GM19467 (cell line): ENCODE measurements around the gene HOXB9.

Experiments used
- ATAC-seq: cut with Tn5 transposase; IDR thresholded peaks from one replicate; pipeline ENCODE4 v1.9.1; 2021; ENCODE audit warnings: mild to moderate bottlenecking, moderate library complexity; ENCODE audit not compliant: unreplicated experiment

The HOXB9 gene

DNA sequence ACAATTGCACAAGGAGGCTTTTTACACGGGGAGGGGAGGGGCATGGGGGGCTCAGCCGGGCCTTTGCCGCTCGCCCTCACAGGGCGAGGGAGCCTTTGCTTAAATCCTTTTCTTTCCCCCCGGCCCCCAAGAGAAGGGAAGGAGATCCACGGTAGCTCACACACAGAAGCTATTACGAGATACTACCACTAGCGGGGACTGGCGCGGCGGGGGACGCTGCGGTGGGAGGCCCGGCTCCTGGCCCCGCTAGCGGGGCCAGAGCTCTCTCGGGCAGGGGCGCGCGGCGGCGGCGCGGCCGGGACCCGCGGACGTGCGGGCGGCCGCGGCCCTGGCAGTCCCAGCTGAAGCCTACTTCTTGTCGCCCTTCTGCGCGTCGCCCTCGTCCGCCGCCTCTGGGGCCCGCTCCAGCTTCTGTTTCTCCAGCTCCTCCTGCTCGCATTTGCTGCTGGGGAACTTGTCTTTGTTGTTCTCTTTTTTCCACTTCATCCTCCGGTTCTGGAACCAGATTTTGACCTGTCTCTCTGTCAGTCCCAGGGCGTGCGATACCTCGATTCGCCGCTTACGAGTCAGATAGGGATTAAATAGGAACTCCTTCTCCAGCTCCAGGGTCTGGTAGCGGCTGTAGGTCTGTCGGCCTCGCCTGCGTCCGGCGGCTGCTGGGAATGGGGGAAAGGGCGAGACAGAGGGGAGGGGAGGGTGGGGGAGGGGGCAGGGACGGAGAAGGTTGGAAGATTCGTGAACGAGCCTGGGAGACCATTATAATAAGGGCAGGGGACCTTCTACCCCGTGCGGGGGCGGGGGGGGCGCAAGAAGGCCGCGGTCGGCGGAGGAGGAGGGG, 13.1 kb downstream of the HOXB9 start:
- no peak for ATAC-seq

DNA sequence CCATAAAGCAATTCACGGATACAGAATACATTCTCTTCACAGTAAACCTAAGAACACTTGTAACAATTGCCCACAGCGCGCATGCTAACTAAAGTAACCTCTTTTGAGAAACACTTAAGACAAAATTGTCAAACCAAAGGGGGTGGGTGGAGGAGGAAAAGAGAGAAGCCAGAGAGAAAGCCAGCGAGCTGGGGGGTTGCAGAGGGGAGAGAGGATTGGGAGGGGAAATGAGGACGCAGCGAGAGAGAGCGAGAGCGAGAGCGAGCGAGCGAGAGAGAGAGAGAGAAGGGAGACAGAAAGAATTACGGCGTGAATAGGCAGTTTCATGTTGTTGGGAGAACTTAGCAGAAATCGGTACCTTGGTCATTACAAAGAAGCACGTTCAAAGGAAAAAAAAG, 13.7 kb downstream of the HOXB9 start:
- no peak for ATAC-seq

DNA sequence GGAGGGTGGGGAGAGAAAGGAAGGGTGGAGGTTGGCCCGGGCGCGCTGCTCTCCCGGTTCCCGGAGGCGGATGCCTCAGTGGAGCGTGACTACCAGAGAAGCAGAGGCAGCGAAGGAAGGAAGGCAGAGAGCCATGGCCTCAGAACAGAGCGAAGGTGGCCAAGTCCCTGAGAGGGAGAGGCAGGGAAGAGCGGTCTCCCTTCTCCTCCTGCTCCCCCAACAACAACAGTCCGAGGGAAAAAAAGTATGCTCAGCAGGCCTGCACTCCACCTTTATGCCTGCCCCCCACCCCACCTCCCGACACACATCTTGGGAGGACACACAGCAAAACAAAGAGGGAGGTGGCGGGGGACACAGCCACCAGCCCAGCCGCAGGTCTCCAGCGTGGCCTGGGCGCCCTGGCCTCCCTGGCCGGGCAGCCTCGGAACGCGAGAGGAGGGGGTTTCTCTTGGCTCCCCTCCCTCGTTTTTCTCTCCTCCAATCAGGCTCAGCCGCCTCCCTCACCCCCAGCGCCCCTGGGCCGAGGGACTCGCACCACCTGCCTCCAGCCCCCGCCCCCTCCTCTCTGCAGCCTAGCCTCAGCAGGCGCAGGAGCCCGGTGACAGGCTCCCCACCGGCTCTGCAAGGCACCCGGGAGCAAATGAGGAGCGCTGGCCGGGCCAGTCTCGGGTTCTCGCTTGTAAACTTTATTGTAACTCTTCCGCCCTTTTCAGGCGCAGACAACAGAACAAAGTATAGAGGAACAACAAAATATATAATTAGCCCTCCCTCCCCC, 14.3 kb downstream of the HOXB9 start:
- ATAC-seq, result no peak

DNA sequence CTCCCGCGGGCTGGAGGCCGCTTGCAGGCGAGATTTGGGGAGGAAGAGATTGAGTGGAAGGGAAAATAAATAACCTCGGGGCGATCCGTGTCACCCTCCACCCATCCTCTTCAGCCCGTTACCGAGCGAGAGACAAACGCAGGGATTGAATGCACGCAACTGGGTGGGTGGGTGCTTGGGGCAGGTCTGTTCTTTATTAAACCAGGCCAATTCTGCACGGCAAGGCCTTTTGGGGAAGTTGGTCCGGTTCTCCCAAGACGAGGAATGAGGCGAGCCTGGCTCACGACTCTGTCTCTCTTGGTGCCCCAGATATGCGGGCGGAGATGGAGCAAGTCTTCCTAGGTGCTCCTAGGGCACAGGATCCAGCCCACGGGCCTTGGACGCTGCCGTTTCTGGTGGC, 14.9 kb downstream of the HOXB9 start:
- no peak for ATAC-seq

DNA sequence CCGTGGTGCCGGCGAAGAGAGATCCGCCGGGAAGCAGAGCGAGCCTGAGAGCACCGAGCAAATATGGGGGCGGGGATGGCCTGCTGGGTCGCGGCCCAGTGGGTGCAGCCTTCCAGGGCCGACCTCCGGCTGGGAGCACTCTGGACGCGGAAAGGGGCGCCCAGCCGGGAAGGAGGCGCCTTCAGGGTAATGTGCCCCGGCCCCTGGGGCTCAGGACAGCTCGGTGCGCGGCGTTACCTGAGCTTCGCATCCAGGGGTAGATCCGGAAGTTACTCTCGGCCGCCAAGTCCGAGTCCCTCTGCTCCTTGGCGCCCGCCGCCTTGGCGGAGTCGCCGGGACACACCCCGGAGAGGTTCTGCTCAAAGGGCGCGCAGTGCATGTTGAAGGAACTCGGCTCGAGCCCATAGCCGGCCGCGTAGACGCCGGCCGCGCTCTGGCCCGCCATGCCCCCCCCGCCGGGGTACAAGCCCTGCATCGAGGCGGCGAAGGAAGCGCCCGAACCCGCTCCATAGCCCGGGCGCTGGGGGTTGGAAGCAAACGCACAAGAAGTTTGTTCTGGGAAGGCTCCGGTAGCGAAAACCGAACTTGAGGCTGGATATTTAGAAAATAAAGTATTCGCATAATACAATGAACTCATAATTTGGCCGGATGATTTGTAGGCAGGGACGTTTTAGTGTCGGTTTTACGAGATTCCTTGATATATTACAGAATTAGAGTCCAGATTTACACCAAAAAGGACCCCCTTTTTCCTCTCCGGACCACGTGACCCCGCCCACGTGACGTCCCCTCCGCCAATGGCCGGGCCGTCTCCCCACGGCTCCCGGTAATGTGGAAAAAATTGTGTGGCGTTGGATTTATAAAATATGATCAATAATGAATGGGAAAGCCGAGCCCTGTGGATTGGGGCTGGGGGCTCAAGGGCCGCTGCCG, 15.6 kb downstream of the HOXB9 start, which contains the start of gene HOXB7:
TSS of gene HOXB7 (minus strand) at position 736 of the 930 bp plus-strand sequence. CDS start at position 637, 99 bp downstream.
- no peak for ATAC-seq

DNA sequence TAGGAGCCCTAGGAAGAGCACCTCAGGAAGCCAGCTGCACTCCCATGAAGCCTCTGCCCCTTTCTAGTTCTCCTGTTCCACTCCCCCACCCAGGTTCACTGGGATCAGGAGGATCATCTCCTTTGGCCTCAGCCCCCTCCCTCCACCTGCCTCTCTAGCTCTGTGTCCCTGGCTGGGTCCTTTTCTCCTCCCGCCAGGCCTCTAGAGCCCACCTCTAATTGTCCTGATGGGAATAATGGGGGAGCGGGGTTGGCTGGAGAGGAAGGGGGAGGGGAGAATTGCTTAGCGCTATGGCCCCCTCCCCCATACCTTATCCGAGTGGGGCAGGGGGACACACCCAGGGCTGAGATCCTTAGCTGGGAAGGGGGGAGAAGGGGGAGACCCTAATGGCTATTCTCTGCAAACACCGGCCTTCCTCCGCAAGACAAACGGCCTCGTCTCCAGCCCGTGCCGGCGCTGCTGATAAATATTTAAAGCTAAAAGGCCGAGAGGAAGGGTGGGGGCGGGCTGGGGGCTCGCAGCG, 16.3 kb downstream of the HOXB9 start:
- no peak for ATAC-seq

DNA sequence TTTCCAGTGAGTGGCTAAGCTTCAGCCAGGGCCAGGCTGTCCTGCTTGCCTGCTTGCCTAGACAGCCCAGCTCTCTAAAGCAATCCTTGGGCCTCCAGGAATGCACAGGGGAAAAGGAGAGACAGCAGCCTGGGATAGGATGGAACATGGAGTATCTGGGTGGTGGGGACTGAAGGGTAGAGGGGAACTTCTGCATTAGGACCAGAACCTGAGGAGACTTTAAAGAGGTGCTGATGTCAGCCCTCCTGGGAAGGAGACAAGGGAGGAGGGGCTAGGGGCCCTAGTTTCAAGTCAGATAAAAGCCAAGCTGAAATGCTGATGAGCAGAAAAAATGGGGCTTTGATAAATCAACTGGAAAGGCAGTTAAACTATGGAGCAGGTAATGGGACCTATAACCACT, 17.1 kb downstream of the HOXB9 start:
- ATAC-seq, result no peak

DNA sequence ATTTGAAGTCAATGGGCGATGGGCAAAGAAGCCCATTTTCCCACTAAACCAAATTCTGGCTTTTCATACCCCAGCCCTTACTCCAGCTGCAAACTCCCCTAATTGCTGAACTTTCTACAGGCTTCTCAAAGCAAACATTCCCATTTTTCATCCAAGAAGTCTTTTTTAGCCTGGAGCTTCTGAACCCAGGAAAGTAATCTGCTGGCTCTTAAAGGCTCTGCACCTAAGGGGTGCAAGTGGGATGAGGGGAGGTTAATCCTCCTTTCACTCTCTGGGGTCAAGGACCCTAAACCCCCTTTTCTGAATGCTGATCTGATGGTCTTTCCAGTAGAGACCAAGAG, 17.7 kb downstream of the HOXB9 start:
- no peak for ATAC-seq

DNA sequence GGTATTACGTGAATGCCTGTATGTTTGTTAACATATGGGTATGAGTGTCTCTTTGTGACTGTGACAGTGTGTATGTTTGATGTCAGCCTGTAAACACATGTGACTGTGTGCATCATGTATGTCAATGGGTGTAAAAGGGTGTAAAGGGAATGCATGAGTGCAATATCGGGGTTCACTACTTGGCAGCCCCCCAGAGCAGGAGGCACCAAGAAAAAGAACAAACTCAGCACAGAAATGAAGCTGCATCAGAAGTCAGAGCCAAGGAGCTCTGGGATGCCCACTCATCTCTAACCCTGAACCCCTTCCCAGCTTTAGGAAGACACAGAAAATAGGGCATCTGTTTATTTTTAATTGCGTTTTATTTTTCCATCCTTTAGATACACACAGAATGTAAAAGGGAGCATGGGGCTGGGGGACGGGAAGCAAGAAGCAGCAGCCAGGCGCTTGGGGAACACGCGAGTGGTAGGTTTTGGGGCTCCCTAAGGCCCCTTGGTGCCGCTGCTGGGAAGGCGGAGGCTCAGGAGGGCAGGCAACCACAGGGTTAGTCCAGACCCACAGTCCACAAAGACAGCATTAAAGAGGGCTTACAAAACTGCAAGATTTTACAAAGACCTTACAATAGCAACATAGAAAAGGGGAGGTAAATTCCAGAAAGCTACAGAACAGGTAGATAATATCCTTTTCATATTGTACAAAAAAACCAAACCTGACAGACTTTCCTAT, 19.1 kb downstream of the HOXB9 start:
- ATAC-seq, result no peak

DNA sequence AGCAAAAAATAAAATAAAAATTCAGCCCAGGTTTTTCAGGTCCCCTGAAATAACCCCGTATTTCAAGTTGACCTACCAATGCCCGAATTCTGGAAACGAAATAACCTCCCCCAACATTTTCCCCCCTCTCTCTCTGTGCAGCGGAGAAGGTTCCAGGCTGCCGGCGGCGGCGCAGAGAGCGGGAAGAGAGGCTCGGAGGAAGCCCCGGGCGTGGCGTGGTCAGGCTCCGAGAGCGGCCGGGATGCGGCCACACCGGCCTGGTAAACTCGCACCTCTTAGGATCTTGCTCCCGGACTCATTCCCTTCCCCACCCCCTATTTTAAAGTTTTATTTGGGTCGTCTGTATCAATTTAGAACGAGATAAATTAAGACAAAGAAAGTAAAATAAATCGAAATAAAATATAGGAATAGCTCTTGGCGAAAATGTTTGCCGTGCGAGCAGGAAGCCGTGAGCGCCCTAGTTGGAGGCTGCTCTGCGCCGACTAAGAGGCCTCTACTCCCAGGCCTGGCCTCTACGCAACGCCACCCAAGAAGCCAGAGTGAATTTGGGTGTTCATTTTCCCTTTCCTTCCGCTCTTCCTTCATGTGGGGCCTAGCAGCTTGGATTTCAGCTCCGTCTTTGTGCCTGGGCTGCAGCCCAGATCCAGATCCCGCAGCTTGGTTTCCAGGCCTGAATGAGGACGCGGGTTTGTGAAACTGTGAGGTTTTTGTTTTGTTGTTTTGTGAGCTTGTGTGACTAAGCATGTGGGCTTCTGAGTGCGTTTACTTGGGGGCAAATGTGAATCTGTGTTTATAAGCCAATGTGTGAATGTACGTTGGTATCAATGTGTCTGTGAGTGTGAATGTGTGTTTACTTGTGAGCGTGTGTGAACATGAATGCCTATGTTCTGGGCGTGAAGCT, 19.9 kb downstream of the HOXB9 start:
- no peak for ATAC-seq

DNA sequence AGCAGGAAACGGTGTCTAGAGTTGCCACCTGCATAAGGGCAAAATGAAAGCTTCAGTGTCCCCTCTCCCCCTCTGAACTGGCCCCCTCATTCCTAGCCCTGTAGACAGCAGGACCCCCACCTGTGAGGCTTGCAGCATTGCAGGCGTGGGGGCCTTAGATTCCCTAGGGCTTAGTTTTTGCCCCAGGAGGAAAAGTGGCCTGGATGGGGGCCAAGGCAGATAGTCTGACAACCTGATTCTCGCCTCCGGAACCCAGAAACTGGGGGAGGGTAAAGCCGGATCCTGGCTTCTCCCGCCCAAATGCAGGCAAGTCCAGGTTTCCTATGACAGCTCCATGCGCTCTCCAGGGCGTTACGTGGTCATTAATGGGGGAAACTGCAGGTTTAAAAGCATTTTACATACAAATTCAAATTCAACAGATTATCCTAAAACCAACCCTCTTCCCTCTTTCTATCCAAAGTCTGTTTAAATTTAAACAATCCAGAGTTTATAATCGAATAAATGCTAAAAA, 20.7 kb downstream of the HOXB9 start:
- no peak for ATAC-seq

DNA sequence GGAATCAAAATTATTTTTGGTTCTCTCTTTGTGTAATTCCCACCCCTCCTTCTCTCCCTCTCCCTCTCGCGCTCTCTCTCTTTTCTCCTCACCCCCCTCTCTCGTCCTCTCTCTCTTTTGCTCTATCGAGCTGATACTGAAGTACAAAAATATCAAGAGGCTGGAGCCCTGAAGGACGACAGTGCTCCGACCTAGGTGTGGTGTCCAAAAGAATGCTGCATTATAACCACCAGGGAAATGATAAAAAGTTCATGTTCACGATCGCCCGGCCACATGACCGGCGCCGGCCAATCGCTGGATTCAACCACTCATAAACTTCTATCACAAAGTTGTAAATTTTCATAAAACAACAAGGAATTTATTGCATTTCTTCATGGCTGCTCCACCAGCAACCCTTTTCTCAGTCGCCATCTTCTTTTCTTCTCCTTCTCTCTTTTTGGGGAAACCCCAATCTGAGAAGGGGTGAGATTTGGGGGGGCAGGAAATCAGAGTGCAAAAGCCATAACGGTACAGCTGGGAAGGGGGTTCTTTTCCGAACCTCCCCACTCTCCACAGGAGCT, 21.3 kb downstream of the HOXB9 start, which contains the start of gene HOXB6:
TSS of gene HOXB6 (minus strand) at position 217 of the 560 bp plus-strand sequence. CDS start 6,836 bp downstream, outside the sequence.
- ATAC-seq, result no peak

DNA sequence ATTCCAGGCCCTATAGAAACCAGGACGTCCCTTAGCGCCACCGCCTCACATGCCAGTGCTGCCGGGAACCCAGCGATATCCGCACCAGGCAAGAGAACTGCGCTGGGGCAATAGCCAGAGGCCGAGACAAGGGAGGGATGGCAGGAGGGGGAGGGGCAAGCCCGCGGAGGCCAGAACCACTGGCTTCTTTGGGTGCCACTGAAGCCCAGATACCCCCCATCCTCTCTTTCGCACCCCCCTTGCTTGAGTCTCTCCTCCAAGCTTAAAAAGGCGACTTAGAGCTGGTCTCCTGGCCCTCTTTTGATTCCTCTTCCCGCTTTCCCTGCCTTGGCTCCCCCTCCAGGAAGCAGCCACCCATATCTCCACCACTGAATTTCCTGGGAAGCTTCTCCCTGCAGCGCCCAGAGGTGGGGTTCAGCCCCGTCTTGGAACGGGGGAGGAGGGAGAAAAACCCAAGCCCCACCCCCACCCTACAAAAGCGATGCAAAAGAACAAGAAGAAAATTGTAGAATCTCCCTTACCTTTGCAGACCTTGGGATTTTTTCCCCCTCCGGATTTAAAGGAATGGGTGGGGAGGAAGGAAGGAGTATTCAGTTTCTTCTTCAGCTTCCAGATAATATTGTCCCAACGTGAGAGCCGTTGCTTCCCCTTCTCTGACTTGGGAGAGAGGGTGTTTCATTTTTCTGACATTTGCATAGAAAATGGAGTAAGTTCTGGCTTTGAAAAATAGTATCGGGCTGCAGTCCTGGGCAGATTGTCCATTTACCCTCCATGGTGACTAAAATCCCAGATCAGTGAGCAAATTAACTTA, 22.0 kb downstream of the HOXB9 start:
- ATAC-seq, result no peak

DNA sequence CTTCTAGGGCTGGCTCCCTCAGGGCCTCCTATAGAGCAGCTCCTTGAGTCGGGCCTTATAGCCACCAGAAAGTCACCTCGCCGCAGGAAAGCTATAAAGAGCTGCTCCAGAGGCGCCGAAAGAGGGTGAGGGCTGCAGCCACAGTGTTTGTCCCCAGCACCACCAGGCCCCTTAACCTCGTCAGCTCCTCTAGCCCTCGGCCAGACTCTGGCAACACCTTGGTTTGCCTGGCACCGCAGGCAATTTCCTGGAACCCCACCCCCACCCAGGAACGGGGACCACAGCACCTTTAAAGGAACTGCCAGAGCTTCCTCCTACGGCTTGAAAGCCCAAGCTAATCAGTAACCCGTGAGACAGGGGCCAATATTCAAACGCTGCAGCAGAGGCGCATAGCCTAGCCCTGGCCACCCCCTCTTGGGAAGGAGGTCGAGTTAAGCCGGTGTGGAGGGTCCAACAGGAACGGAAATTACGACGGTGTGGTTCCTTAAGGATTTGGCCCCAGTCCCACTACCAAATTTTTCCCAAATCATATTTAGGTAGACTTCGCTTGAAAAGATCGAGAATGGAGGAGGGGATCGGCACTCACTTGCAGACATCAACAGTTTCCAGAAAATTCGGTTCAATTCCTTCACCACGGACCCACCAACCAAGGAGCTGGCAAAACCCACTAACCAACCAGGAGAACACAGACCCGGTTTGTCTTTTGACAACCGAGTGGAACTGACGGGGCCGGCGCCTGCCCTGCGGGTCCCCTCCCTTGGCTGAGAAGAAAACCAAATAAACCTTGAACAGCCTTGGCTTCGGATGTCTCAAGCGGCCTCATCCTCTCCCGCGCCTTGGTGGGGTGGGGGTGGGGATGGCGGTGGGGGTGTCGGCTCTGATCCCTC, 24.4 kb downstream of the HOXB9 start:
- no peak for ATAC-seq

DNA sequence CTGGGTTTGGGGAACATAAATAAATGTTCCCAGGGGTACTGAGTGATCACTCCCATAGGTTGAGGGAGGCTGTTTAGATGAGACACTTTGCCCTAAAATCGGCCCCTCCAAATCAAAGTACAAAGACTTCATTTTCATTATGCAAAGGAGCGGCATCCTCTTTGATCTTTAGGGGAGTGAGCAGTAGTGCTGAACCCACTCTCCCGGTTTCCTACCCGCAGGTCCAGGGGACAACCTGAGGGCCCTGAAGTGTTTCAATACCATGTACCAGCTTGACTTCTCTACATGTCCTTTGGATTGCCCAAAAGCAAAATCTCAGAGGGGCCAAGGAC, 25.0 kb downstream of the HOXB9 start:
- no peak for ATAC-seq

DNA sequence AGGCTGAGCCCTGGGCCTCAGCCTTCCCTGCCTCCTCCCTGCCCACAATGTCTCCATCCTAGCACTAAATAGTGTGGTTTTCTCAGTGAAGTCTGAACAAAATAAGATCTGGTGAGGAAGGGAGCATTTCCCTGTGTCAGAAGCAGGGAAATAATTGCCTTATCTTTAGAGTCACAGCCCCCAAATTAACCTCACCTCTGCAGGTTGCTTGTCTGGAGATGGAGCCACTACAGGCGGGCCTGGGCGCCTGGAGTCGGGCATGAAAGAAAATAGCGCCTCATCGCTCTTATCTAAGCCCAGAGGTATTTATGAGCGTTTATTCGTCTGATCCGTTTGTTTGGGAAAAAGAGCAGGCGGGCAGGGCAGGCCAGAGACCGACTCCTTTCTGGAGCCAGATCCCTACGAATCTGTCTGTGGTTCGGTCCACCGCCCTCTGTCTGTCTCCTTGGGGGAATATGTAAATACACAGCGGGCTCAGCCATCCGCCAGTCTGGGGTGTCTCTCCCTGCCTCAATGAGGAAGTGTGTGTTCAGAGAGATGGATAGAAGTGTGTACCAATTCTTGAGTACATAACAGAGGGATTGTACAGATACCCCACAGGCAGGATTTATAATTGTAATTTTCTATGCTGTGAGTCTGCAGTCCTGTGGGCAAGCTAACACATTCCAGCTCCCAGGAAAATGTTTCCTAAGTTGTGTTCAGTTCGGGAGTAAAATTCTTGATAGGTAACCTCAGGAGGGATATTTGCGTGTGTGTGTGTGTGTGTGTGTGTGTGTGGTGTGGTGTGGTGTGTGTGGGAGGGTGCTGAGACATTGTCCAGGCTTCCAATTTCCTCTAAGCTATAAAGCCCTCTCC, 25.7 kb downstream of the HOXB9 start:
- ATAC-seq, result no peak
